Measurements from ENCODE around the gene DOK4. TPM values are rescaled to one million over a fixed set of nuclear protein-coding genes. Genes with fewer than 3 reads are reported as not detected.

Gene DOK4
- total and polyA plus RNA-seq, 2 donors (not counting 3 experiments of a cell fraction or from before 2014, with no cell fraction given) = 22.3 to 23.4 TPM

- no peak for DNase-seq (ENCODE audit: low read depth, low spot score)
- Histone ChIP-seq H3K4me1 (ENCODE audit: control insufficient read depth, extremely low read depth, insufficient read depth, low read length) (no peaks in the 10 kb centered on the region), H3K36me3 (ENCODE audit: control insufficient read depth in 2 of 2, extremely low read depth in 1 of 2, insufficient read depth in 2 of 2, low read length in 2 of 2) (peaks cover 22 to 31% of the 10 kb centered on the region in 2 experiments), H3K27me3 (ENCODE audit: control insufficient read depth in 2 of 2, insufficient read depth in 2 of 2, low read length in 2 of 2) (no peaks in the 10 kb centered on the region), H3K4me2 (ENCODE audit: insufficient read depth, low read length) (no peak overlapping the region), H4K20me1 (replicated peaks; ENCODE audit: control insufficient read depth, extremely low read depth, insufficient read depth, low read length) (no peaks in the 10 kb centered on the region), H3K27ac (ENCODE audit: insufficient read depth, low read depth, low read length) (no peak overlapping the region), H3K9me1 (replicated peaks; ENCODE audit: control insufficient read depth, extremely low read depth, insufficient read depth, low read length) (no peaks in the 10 kb centered on the region), H3K9ac (replicated peaks; ENCODE audit: extremely low read depth, insufficient read depth, low read length) (no peak overlapping the region), H3K4me3 (replicated peaks in 1 of 3; ENCODE audit: insufficient read depth in 1 of 3, low read depth in 1 of 3, low read length in 3 of 3) (no peak overlapping the region), H3K9me3 (replicated peaks; ENCODE audit: control insufficient read depth, insufficient read depth, low read length) (no peaks in the 10 kb centered on the region), H2AFZ (ENCODE audit: low read depth, low read length) (no peak overlapping the region), H3K79me2 (ENCODE audit: control insufficient read depth, insufficient read depth, low read length) (peaks cover 3% of the 10 kb centered on the region)
- intact Hi-C loops (cut with micrococcal nuclease) (no loop called here), dilution Hi-C loops (cut with MboI; ENCODE audit: extremely low pct_ligation_motif_present, low sequenced_read_pairs) (no loop called here)
- BruUV-seq (replicated peaks) = no TSS peak
- ChIA-PET CTCF (interaction anchor here (1.0 to 1.5 kb wide), 2 partner anchors 26 to 84 kb away, joined by 3 to 4 read pairs; partner anchors contain the start of gene POLR2C), POLR2A (no interaction called here)
- FAIRE-seq = no peak
- TF ChIP-seq POLR2AphosphoS5 (IDR thresholded peaks at IDR 0.05; ENCODE audit: insufficient read depth, low read depth, low read length) (no peak), GATA2 (IDR thresholded peaks at IDR 0.05; ENCODE audit: insufficient read depth, insufficient read length, low read depth, low read length) (no peak)
Observed at GRCh38 chr16:57435838-57436237, 50.5 kb downstream of the DOK4 start.

- no peak overlapping the region for H3K4me2 ChIP-seq (ENCODE audit: insufficient read depth, low read length)
- CTCF ChIA-PET = interaction anchor here (0.9 to 1.6 kb wide), 3 partner anchors 11 to 134 kb away, joined by 3 to 5 read pairs (median 5); no protein-coding TSS in a partner anchor
- H4K20me1 ChIP-seq (replicated peaks; ENCODE audit: control insufficient read depth, extremely low read depth, insufficient read depth, low read length) = no peaks in the 10 kb centered on the region
- no peak overlapping the region for H3K27ac ChIP-seq (ENCODE audit: insufficient read depth, low read depth, low read length)
- peaks cover 22 to 39% of the 10 kb centered on the region in 2 experiments for H3K36me3 ChIP-seq (ENCODE audit: control insufficient read depth in 2 of 2, extremely low read depth in 1 of 2, insufficient read depth in 2 of 2, low read length in 2 of 2)
- no peak overlapping the region for H2AFZ ChIP-seq (ENCODE audit: low read depth, low read length)
- no peak for TF ChIP-seq EZH2 (IDR thresholded peaks at IDR 0.05; ENCODE audit: borderline replicate concordance, low read depth, low read length, severe bottlenecking)
- no peak for TF ChIP-seq POLR2AphosphoS5 (IDR thresholded peaks at IDR 0.05; ENCODE audit: insufficient read depth, low read depth, low read length)
- TF ChIP-seq GATA2 (IDR thresholded peaks at IDR 0.05; ENCODE audit: insufficient read depth, insufficient read length, low read depth, low read length) = no peak
- TF ChIP-seq FOS (IDR thresholded peaks at IDR 0.05; ENCODE audit: borderline replicate concordance, insufficient read depth, low read length) = no peak
- TF ChIP-seq MAX (IDR thresholded peaks at IDR 0.05; ENCODE audit: insufficient read depth, insufficient read length) = no peak
- no peak for TF ChIP-seq MYC (IDR thresholded peaks at IDR 0.05; ENCODE audit: low read depth, low read length)
- TF ChIP-seq POLR2A (IDR thresholded peaks at IDR 0.05; ENCODE audit: low read depth, low read length) = no peak
- no peak overlapping the region for H3K4me3 ChIP-seq (replicated peaks in 1 of 3; ENCODE audit: insufficient read depth in 1 of 3, low read depth in 1 of 3, low read length in 3 of 3)
- no peaks in the 10 kb centered on the region for H3K9me3 ChIP-seq (replicated peaks; ENCODE audit: control insufficient read depth, insufficient read depth, low read length)
- dilution Hi-C loops (cut with MboI; ENCODE audit: extremely low pct_ligation_motif_present, low sequenced_read_pairs) (no loop called here), intact Hi-C loops (cut with micrococcal nuclease) (no loop called here)
- H3K79me2 ChIP-seq (ENCODE audit: control insufficient read depth, insufficient read depth, low read length) = no peaks in the 10 kb centered on the region
- FAIRE-seq = no peak
- H3K4me1 ChIP-seq (ENCODE audit: control insufficient read depth, extremely low read depth, insufficient read depth, low read length) = no peaks in the 10 kb centered on the region
- H3K9ac ChIP-seq (replicated peaks; ENCODE audit: extremely low read depth, insufficient read depth, low read length) = no peak overlapping the region
- no peaks in the 10 kb centered on the region for H3K9me1 ChIP-seq (replicated peaks; ENCODE audit: control insufficient read depth, extremely low read depth, insufficient read depth, low read length)
- POLR2A ChIA-PET = no interaction called here
- DNase-seq (ENCODE audit: low read depth, low spot score) = no peak
- no TSS peak for BruUV-seq (replicated peaks)
- no peaks in the 10 kb centered on the region for H3K27me3 ChIP-seq (ENCODE audit: control insufficient read depth in 2 of 2, insufficient read depth in 2 of 2, low read length in 2 of 2)
Observed at GRCh38 chr16:57434003-57434402, 52.3 kb downstream of the DOK4 start.

Measured in endothelial cell of umbilical vein (primary cell).